PC-3 (cell line): ENCODE measurements around the gene ETV5.

Source experiments
- EZH2 ChIP-seq: fragments of 300-600 bp; sonication (generic); IDR thresholded peaks from one replicate; pipeline ENCODE4 v1.6.1; 2017; ENCODE audit warnings: antibody characterized with exemption, mild to moderate bottlenecking, low read length; ENCODE audit not compliant: unreplicated experiment
- EZH2phosphoT487 ChIP-seq: fragments of 300-600 bp; sonication (generic); IDR thresholded peaks from 2 replicates; pipeline ENCODE4 v1.6.1; 2018; ENCODE audit warnings: mild to moderate bottlenecking, antibody characterized with exemption, low read length, borderline replicate concordance
- TF ChIP-seq, protein P1 (sequence below): fragments of 300-600 bp; sonication (generic); conservative IDR thresholded peaks from 2 replicates; pipeline ENCODE4 v1.5.1; 2017; ENCODE audit warnings: antibody characterized with exemption, low read depth, mild to moderate bottlenecking, low read length

DNA sequence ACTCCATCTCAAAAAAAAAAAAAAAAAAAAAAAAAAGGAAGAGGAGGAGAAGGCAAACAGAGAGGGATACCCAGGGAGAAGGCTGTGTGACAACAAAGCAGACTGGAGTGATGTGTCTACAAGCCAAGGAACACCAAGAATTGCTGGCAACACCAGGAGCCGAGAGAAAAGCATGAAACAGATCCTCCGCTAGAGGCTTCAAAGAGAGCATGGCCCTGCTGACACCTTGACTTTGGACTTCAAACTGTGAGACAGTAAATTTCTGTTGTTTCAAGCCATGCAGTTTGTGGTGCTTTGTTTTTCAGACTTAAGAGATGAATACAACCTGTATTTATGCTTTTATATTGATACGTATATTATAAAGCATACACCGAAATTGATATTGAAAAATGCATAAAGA, 96.8 kb downstream of the ETV5 start:
- TF ChIP-seq EZH2phosphoT487: no peak
- TF ChIP-seq, protein P1, sequence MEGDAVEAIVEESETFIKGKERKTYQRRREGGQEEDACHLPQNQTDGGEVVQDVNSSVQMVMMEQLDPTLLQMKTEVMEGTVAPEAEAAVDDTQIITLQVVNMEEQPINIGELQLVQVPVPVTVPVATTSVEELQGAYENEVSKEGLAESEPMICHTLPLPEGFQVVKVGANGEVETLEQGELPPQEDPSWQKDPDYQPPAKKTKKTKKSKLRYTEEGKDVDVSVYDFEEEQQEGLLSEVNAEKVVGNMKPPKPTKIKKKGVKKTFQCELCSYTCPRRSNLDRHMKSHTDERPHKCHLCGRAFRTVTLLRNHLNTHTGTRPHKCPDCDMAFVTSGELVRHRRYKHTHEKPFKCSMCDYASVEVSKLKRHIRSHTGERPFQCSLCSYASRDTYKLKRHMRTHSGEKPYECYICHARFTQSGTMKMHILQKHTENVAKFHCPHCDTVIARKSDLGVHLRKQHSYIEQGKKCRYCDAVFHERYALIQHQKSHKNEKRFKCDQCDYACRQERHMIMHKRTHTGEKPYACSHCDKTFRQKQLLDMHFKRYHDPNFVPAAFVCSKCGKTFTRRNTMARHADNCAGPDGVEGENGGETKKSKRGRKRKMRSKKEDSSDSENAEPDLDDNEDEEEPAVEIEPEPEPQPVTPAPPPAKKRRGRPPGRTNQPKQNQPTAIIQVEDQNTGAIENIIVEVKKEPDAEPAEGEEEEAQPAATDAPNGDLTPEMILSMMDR: no peak
- TF ChIP-seq EZH2: no peak
